GM19035 (cell line): ENCODE measurements around the gene RUSC2.
"Not testable (repeated sequence)": the region's sequence is repeated elsewhere in the genome, so short reads cannot be mapped to it uniquely, and the experiment has no call there.

ENCODE experiments used
- ATAC-seq: cut with Tn5 transposase; IDR thresholded peaks from one replicate; pipeline ENCODE4 v1.9.1; 2021; ENCODE audit not compliant: unreplicated experiment

The RUSC2 gene

GRCh38 chr9:35493119-35493518, 3.2 kb downstream of the RUSC2 start:
- not testable (repeated sequence) for ATAC-seq

GRCh38 chr9:35495984-35496383, 6.1 kb downstream of the RUSC2 start:
- no peak for ATAC-seq

DNA sequence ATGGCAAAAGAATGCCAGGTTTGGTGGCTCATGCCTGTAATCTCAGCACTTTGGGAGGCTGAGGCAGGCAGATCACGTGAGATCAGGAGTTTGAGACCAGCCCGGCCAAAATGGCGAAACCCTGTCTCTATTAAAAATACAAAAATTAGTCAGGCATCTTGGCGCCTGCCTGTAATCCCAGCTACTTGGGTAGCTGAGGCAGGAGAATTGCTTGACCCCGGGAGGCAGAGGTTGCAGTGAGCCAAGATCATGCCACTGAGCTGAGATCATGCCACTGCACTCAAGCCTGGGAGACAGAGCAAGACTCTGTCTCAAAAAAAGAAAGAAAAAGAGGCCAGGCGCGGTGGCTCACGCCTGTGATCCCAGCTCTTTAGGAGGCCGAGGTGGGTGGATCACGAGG, 8.3 kb downstream of the RUSC2 start:
- not testable (repeated sequence) for ATAC-seq

- ATAC-seq: no peak
These were observed 9.3 kb downstream of the RUSC2 start for GRCh38 chr9:35499029-35499700.

- no peak for ATAC-seq
These were observed 9.8 kb downstream of the RUSC2 start for GRCh38 chr9:35499701-35500030.

- ATAC-seq: no peak
These were observed 10.3 kb downstream of the RUSC2 start for GRCh38 chr9:35500130-35500748.

DNA sequence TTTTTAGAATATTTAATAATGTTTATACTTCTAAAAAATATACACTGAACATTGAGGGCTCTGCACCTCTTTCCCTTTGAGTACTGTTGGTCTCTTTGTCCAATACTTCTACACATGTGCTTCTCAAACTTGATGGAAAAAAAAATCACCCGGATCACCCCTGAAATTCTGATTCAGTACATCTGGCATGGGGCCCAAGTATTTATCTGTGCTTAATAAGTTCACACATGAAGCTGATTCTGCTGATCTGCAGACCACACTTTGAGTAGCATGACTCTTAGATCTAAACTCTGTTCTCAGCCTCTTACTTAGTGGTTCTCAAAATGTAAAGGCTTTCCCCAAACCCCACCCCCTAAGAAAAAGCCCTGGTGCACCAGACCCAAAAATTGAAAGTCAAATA, 12.0 kb downstream of the RUSC2 start:
- no peak for ATAC-seq

DNA sequence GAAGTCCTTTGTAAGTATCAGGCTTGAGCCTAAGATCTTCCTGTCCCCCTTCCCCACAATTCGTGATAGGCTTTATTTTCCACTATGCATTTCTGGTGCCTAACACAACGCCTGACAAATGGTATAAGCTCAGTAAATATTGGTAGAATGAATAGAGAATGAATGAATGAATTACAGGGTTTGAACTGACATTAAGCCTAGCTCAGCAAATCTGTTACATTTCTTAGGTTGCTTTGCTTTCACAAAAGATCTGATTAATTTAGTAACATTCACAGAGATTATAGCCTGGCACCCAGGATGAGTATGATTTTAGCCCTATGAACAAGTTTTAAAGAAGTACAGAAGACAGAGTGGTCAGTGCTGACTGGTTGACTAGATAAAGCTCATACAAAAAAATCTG, 16.4 kb downstream of the RUSC2 start:
- no peak for ATAC-seq

DNA sequence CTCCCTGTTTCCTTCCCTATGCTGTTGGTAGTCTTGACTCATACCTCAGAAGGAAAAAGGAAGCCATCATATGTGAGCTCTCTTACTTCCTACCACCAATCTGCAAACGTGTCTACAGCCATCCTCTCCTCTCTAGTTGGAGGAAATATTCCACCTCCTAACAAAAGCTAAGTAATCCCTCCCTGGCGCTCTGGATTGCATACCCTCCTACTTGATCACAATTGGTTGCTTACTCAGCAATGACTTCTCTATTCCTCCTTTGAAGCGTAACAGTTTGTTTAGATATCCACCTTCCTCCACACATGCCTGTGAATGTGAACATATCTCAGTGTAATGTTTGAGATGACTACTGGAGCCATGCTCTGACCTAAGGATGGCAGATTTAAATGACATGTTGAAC, 18.2 kb downstream of the RUSC2 start:
- ATAC-seq: no peak

DNA sequence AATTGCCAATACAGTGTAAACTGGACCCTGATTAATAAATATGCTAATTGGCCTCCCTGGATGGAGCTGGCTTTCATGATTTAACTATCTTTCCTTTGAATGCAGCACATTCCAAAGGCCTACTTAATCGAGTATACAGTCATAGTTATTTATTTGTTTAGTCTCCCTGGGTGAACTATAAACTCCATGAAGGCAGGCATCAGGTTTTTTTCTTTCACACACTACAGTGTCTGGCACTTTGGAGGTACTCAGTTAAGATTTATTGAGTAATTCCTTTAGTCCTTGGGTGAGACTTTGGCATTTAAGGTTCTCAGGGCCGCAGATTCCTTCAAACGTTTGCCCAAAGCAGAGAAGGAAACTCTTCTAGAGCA, 20.5 kb downstream of the RUSC2 start:
- ATAC-seq: no peak

- ATAC-seq: no peak
These were observed 21.0 kb downstream of the RUSC2 start for GRCh38 chr9:35510754-35511428.

- no peak for ATAC-seq
These were observed 21.5 kb downstream of the RUSC2 start for GRCh38 chr9:35511453-35511852.

- ATAC-seq: no peak
These were observed 25.9 kb downstream of the RUSC2 start for GRCh38 chr9:35515766-35516165.

DNA sequence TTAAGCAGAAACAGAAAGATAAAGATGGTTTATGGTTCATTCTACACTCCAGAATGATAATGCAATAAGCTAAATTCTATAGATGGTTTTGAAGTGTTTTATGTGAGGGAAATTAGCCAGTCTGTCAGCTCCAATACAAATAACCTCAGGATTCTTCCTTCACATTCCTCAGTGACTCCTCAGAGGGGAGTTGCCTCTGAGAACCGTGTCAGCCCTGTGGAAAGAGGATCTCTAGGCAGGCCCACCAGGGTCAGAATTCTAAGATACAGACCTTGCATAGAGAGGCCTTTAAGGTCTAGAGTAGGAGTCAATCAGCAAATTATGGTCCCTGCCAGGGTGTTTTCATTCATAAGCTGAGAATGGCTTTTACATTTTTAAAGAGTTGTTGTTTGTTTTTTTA, 26.6 kb downstream of the RUSC2 start:
- ATAC-seq: no peak

GRCh38 chr9:35517131-35517530, 27.2 kb downstream of the RUSC2 start:
- ATAC-seq: no peak

DNA sequence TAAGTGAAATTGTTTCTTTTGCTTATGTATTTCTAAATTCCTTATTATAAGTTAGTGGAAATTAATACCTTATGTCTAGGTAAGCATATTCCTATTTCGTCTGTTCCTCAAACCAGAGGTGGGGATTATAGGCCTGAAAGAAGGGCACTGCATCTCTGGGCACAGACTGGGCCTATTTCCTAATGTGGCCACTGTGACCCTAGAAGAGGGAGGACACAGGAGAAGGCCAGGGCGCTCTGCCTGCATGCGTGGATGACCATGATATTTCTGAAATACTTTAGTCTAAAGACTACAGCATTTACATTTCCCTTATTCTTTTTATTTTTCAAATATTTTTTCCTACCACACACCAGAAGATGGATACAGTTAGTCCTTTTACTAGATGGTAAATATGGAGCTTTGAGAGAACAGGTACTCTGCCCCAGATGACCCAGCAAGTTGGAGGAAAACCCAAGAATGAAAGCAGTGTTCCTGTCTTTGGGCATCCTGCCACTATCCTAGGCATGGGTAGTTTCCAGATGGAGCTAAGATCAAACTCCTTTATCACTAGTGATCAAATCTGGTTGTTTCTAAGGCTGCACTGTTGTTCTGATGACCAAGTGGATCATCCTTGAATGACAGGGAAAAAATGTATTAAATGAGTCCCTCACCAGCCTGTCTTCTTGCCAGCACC, 27.8 kb downstream of the RUSC2 start:
- ATAC-seq: no peak

DNA sequence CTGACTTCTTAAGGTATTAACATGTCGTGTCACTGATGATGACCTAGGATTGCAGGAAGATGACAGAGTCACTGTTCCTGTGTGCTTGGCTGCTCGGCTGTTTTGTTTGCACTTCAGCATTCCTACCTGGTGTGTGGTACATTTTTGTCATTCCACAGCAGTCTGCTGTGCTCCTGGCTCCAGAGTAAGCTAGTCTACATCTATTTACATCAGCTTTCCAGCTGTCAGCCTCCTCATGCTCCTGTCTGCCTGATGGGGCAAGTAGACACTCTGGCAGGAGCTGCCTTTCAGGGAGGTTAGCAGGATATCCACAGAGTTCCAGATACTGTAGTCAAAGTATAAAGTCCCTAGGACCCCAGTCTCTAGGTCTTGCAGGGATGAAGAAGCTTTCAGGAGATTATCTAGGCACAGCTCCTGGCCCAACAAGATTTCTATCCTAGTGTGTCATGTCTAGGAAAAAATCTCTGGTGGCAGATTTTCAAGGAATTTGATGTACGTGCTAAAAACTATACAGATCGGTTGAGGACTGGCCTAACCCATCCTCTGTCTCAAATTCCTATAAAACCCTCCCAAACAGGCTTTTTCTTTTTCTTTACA, 28.4 kb downstream of the RUSC2 start:
- ATAC-seq: no peak

- ATAC-seq: no peak
These were observed 29.2 kb downstream of the RUSC2 start for GRCh38 chr9:35518981-35519679.

DNA sequence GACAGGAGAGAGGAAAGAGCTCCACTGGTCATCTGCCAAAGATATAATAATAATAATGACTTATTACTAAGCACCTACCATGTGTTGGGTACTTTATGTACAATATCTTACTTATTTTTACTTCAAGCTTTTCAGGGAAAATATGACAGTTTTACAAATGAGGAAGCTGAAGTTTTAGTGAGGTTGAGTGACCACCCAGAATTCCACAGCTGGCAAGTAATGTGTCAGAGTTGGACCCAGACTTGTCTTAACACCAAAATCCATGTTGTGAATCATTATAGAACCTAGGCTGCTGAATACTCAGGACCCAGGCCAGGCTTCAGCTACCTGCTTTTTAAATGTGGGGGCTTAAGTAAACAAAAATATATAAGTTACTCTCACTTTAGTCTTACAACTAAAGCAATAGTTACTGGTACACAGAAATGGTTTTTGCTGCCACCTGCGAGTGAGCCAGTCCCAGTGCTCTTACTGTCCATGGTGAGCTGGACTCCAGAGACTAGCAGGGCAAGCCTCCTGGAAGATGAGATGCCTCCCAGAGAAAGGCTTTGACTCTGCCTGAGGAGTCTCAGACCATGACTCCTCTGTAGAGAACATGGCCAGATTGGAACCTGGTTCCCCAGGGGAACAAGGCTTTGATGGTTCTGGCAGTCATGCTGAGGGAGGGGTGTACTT, 29.9 kb downstream of the RUSC2 start:
- ATAC-seq: no peak

DNA sequence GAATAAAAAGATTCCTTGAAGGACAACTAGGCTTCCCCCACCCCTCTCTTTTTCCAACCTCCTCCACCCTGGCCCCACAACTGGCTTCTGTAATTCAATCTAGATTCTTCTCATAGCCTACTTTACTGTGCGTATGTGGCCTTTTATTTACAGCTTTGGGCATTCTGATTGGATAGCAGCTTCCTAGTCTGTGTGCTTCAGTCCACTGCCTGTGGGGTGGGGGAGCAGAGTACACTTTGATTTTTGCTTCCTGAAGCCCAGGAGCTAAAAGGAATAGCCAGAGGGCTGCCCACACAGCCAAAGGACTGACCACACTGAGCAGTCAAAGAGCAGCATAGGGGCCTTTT, 30.4 kb downstream of the RUSC2 start:
- ATAC-seq: no peak

- no peak for ATAC-seq
These were observed 31.8 kb downstream of the RUSC2 start for GRCh38 chr9:35521708-35522107.
